ENCODE measurements around the gene OR52I2. TPM values are rescaled to one million over a fixed set of nuclear protein-coding genes. Genes with fewer than 3 reads are reported as not detected.
A peak's percentile ranks its signal among the peaks of the same experiment; 100 is the strongest.

Gene OR52I2
- total RNA-seq: not detected
- long read RNA-seq: 0 reads

DNA sequence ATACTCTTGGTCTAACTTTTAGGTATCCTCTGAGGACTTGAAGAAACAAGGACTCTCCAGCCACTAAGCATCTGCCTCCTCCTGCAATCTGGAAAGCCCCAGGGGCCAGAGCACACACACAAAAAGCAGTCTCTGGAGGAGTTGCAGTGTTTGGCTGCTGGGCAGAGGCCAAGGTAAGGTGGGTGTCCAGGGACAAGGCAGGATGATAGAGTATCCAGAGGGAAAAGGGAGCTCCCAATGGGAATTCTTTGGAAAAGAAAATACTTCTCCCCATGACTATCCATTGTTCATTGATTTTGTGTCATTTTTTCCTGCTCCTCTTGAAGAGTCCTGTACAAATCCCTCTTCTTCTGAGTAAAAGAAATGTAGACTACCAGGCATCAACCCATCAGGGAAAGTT is at the start of gene OR52I2:
Gene OR52I2 (plus strand): TSS at position 301 of the 400 bp plus-strand sequence.
- intact Hi-C loops (cut with micrococcal nuclease): no loop called here
- no peak for DNase-seq
- TF ChIP-seq CTCF (IDR thresholded peaks at IDR 0.05; ENCODE audit: borderline replicate concordance): no peak

GRCh38 chr11:4539603-4540219 is 41.8 kb upstream of the OR52I2 start:
- intact Hi-C loops (cut with micrococcal nuclease): loop anchor here (10.0 kb wide), 1 partner anchor 355 kb away; no protein-coding TSS in a partner anchor
- Histone ChIP-seq H3K4me1 (no peaks in the 10 kb centered on the region), H3K4me3 (no peak overlapping the region), H3K27me3 (ENCODE audit: low read depth) (peaks cover 25% of the 10 kb centered on the region), H3K36me3 (no peaks in the 10 kb centered on the region), H3K9me3 (replicated peaks) (no peaks in the 10 kb centered on the region), H3K27ac (replicated peaks) (no peak overlapping the region)
- DNase-seq: peak; percentile 21
- TF ChIP-seq CTCF (IDR thresholded peaks at IDR 0.05; ENCODE audit: borderline replicate concordance): peak; percentile 79

More for the DNA sequence above, at the start of gene OR52I2:
- Histone ChIP-seq H3K36me3 (no peaks in the 10 kb centered on the region), H3K27me3 (ENCODE audit: low read depth) (peaks cover 25% of the 10 kb centered on the region), H3K9me3 (replicated peaks) (no peaks in the 10 kb centered on the region), H3K4me3 (no peak within 1 kb of the TSS), H3K4me1 (no peaks in the 10 kb centered on the region), H3K27ac (replicated peaks) (no peak within 1 kb of the TSS)

DNA sequence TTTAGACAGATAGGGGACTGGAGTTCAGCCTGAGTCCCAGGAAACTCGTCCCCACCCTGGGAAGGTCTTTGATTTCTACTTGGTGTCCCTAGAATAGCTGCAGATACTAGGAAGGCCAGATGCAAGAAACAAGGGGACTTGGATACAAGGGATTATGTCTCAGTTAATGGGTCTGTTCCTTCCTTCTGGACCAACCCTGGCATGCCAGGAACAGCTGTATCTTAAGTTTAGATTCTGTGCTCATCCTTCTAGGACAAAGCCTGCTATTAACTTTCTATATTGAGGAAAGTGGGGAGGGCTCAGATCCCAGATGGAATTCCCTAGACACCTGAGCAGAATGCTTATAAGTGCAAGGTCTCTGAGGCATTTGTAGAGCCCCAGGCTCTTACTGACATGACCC is 40.5 kb upstream of the OR52I2 start:
- peaks cover 25% of the 10 kb centered on the region for H3K27me3 ChIP-seq (ENCODE audit: low read depth)
- no peak overlapping the region for H3K27ac ChIP-seq (replicated peaks)
- H3K9me3 ChIP-seq (replicated peaks): no peaks in the 10 kb centered on the region
- no peaks in the 10 kb centered on the region for H3K36me3 ChIP-seq
- TF ChIP-seq CTCF (IDR thresholded peaks at IDR 0.05; ENCODE audit: borderline replicate concordance): no peak
- H3K4me3 ChIP-seq: no peak overlapping the region
- no peak for DNase-seq
- intact Hi-C loops (cut with micrococcal nuclease): loop anchor here (10.0 kb wide), 1 partner anchor 356 kb away; no protein-coding TSS in a partner anchor
- no peaks in the 10 kb centered on the region for H3K4me1 ChIP-seq

GRCh38 chr11:4543561-4543960 is 38.0 kb upstream of the OR52I2 start:
- no peak for DNase-seq
- TF ChIP-seq CTCF (IDR thresholded peaks at IDR 0.05; ENCODE audit: borderline replicate concordance): no peak
- peaks cover 25% of the 10 kb centered on the region for H3K27me3 ChIP-seq (ENCODE audit: low read depth)
- H3K27ac ChIP-seq (replicated peaks): no peak overlapping the region
- intact Hi-C loops (cut with micrococcal nuclease): loop anchor here (10.0 kb wide), 1 partner anchor 359 kb away; no protein-coding TSS in a partner anchor
- no peaks in the 10 kb centered on the region for H3K36me3 ChIP-seq
- H3K4me3 ChIP-seq: no peak overlapping the region
- no peaks in the 10 kb centered on the region for H3K9me3 ChIP-seq (replicated peaks)
- no peaks in the 10 kb centered on the region for H3K4me1 ChIP-seq

GRCh38 chr11:4544891-4545290 is 36.7 kb upstream of the OR52I2 start, which contains the start of gene OR52M1:
Gene OR52M1 (plus strand): TSS chr11:4545191. CDS start chr11:4545191, 0 bp downstream.
- DNase-seq: no peak
- H3K27me3 ChIP-seq (ENCODE audit: low read depth): peaks cover 25% of the 10 kb centered on the region
- no peak within 1 kb of the TSS for H3K27ac ChIP-seq (replicated peaks)
- H3K4me1 ChIP-seq: no peaks in the 10 kb centered on the region
- H3K4me3 ChIP-seq: no peak within 1 kb of the TSS
- no peak for TF ChIP-seq CTCF (IDR thresholded peaks at IDR 0.05; ENCODE audit: borderline replicate concordance)
- intact Hi-C loops (cut with micrococcal nuclease): loop anchor here (10.0 kb wide), 1 partner anchor 360 kb away; no protein-coding TSS in a partner anchor
- H3K36me3 ChIP-seq: no peaks in the 10 kb centered on the region
- H3K9me3 ChIP-seq (replicated peaks): peaks cover under 1% of the 10 kb centered on the region
